KMS-11 (cell line): Measurements from ENCODE around the gene DNM3.

Experiments used
- H2AFZ ChIP-seq: fragments of 200-600 bp; sonication (generic); 2 replicates; pipeline ENCODE4 v1.6.1; 2016; ENCODE audit warnings: antibody characterized with exemption, mixed run types, low read depth
- H3K27ac ChIP-seq: fragments of 200-600 bp; sonication (generic); 2 replicates; pipeline ENCODE4 v1.6.1; 2016; ENCODE audit warnings: mild to moderate bottlenecking, mixed run types
- H3K27me3 ChIP-seq: fragments of 200-600 bp; sonication (generic); 2 replicates; pipeline ENCODE4 v1.6.1; 2017; ENCODE audit warnings: mild to moderate bottlenecking, low read depth, mixed run types, moderate library complexity; ENCODE audit not compliant: insufficient read depth
- H3K36me3 ChIP-seq: fragments of 200-600 bp; sonication (generic); 2 replicates; pipeline ENCODE4 v1.6.1; 2017; ENCODE audit warnings: mild to moderate bottlenecking, mixed run types; ENCODE audit not compliant: insufficient read depth
- H3K4me1 ChIP-seq: fragments of 200-600 bp; sonication (generic); 2 replicates; pipeline ENCODE4 v1.6.1; 2016; ENCODE audit warnings: mild to moderate bottlenecking, low read depth, mixed run types; ENCODE audit not compliant: poor library complexity, severe bottlenecking
- H3K4me2 ChIP-seq: fragments of 200-600 bp; sonication (generic); 2 replicates; pipeline ENCODE4 v1.7.0; 2016; ENCODE audit warnings: mild to moderate bottlenecking, mixed run types
- H3K4me3 ChIP-seq: fragments of 200-600 bp; sonication (generic); IDR thresholded peaks from 2 replicates; pipeline ENCODE4 v1.6.1; 2017; ENCODE audit warnings: low read depth, low read length, mixed read lengths; ENCODE audit not compliant: insufficient read depth
- H3K79me2 ChIP-seq: fragments of 200-600 bp; sonication (generic); 2 replicates; pipeline ENCODE4 v1.6.1; 2016; ENCODE audit warnings: low read depth, mixed run types; ENCODE audit not compliant: insufficient read depth
- H3K9ac ChIP-seq: fragments of 200-600 bp; sonication (generic); 2 replicates; pipeline ENCODE4 v1.6.1; 2016; ENCODE audit warnings: mild to moderate bottlenecking, mixed run types
- H4K20me1 ChIP-seq: fragments of 200-600 bp; sonication (generic); 2 replicates; pipeline ENCODE4 v1.6.1; 2016; ENCODE audit warnings: mild to moderate bottlenecking, mixed run types; ENCODE audit not compliant: insufficient read depth
- TF ChIP-seq, protein P1 (sequence below): fragments of 200-600 bp; sonication (generic); conservative IDR thresholded peaks from 2 replicates; pipeline ENCODE4 v1.6.1; 2017; ENCODE audit warnings: low read depth, mild to moderate bottlenecking, antibody characterized with exemption, low read length, moderate library complexity, mixed read lengths

DNM3 gene

DNA sequence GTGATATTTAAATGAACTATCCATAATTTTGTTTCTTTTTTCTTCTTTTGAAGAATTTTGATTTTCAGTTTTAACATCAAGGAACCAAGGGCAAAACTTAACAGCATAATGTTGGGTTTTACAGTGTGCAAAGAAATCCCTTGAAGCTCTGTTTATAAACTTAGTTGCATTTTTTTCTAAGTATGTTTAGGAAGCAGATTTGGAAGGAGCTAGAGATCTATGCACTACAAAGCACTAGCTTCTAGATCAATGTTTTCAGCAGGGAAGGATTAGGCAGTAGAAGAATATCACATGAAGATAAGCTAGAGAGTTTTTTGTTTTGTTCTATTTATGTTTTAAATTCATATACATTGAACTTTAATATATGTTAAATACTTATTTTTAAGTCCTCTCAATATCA, 328.5 kb downstream of the DNM3 start:
- TF ChIP-seq, protein P1, sequence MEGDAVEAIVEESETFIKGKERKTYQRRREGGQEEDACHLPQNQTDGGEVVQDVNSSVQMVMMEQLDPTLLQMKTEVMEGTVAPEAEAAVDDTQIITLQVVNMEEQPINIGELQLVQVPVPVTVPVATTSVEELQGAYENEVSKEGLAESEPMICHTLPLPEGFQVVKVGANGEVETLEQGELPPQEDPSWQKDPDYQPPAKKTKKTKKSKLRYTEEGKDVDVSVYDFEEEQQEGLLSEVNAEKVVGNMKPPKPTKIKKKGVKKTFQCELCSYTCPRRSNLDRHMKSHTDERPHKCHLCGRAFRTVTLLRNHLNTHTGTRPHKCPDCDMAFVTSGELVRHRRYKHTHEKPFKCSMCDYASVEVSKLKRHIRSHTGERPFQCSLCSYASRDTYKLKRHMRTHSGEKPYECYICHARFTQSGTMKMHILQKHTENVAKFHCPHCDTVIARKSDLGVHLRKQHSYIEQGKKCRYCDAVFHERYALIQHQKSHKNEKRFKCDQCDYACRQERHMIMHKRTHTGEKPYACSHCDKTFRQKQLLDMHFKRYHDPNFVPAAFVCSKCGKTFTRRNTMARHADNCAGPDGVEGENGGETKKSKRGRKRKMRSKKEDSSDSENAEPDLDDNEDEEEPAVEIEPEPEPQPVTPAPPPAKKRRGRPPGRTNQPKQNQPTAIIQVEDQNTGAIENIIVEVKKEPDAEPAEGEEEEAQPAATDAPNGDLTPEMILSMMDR, result no peak
- no peak overlapping the region for H2AFZ ChIP-seq
- H3K27me3 ChIP-seq, result no peaks in the 10 kb centered on the region
- no peaks in the 10 kb centered on the region for H4K20me1 ChIP-seq
- H3K36me3 ChIP-seq, result no peaks in the 10 kb centered on the region
- no peak overlapping the region for H3K4me3 ChIP-seq
- no peak overlapping the region for H3K27ac ChIP-seq
- no peaks in the 10 kb centered on the region for H3K4me1 ChIP-seq
- H3K79me2 ChIP-seq, result no peaks in the 10 kb centered on the region
- no peak overlapping the region for H3K4me2 ChIP-seq
- no peak overlapping the region for H3K9ac ChIP-seq

GRCh38 chr1:172172352-172172831, 331.1 kb downstream of the DNM3 start:
- Histone ChIP-seq H3K9ac (no peak overlapping the region), H3K79me2 (no peaks in the 10 kb centered on the region), H3K27ac (no peak overlapping the region), H3K4me2 (no peak overlapping the region), H3K4me1 (no peaks in the 10 kb centered on the region), H3K27me3 (no peaks in the 10 kb centered on the region), H3K36me3 (no peaks in the 10 kb centered on the region), H2AFZ (no peak overlapping the region), H4K20me1 (no peaks in the 10 kb centered on the region), H3K4me3 (no peak overlapping the region)
- TF ChIP-seq, protein P1, result no peak

GRCh38 chr1:172176206-172176605, 334.9 kb downstream of the DNM3 start:
- Histone ChIP-seq H3K27me3 (no peaks in the 10 kb centered on the region), H3K36me3 (no peaks in the 10 kb centered on the region), H3K4me3 (no peak overlapping the region), H3K4me2 (no peak overlapping the region), H4K20me1 (no peaks in the 10 kb centered on the region), H3K27ac (no peak overlapping the region), H2AFZ (no peak overlapping the region), H3K79me2 (no peaks in the 10 kb centered on the region), H3K9ac (no peak overlapping the region), H3K4me1 (peaks cover 35% of the 10 kb centered on the region)
- TF ChIP-seq, protein P1, result no peak

GRCh38 chr1:172177849-172178248, 336.6 kb downstream of the DNM3 start:
- TF ChIP-seq, protein P1, result no peak
- no peaks in the 10 kb centered on the region for H3K79me2 ChIP-seq
- no peaks in the 10 kb centered on the region for H3K27me3 ChIP-seq
- H2AFZ ChIP-seq, result no peak overlapping the region
- H3K9ac ChIP-seq, result no peak overlapping the region
- no peaks in the 10 kb centered on the region for H4K20me1 ChIP-seq
- H3K27ac ChIP-seq, result no peak overlapping the region
- no peak overlapping the region for H3K4me3 ChIP-seq
- H3K36me3 ChIP-seq, result no peaks in the 10 kb centered on the region
- H3K4me1 ChIP-seq, result peaks cover 52% of the 10 kb centered on the region
- no peak overlapping the region for H3K4me2 ChIP-seq
